ENCODE results near the gene LRRC27.

Gene LRRC27

GRCh38 chr10:132320654-132321469 is 11.1 kb upstream of the LRRC27 start:
- Histone ChIP-seq H3K27ac (ENCODE audit: insufficient read depth in 1 of 2, low read depth in 1 of 2, low read length in 2 of 2, poor library complexity in 1 of 2, severe bottlenecking in 2 of 2) (no peak overlapping the region), H3K4me1 (ENCODE audit: control extremely low read depth in 1 of 4, control insufficient read depth in 4 of 4, insufficient read depth in 4 of 4, low read length in 3 of 4) (peaks cover 0 to 25% (median 8%) of the 10 kb centered on the region in 4 experiments), H3K27me3 (replicated peaks in 2 of 5; ENCODE audit: control insufficient read depth in 4 of 5, insufficient read depth in 5 of 5, low read length in 4 of 5) (no peaks in the 10 kb centered on the region), H3K4me3 (ENCODE audit: control insufficient read depth in 1 of 7, extremely low read depth in 1 of 7, insufficient read depth in 4 of 7, low read depth in 2 of 7, low read length in 6 of 7) (no peak overlapping the region), H3K36me3 (ENCODE audit: control insufficient read depth in 4 of 4, insufficient read depth in 4 of 4, low read length in 3 of 4) (peaks cover 0 to 11% (median 7%) of the 10 kb centered on the region in 4 experiments), H3K9me3 (ENCODE audit: control extremely low read depth in 1 of 5, control insufficient read depth in 4 of 5, insufficient read depth in 2 of 5, low read depth in 1 of 5, low read length in 4 of 5) (no peaks in the 10 kb centered on the region)
- POLR2A ChIA-PET = interaction anchor here (1.2 kb wide), 1 partner anchor 9 kb away, joined by 3 read pairs; no protein-coding TSS in a partner anchor
- DNase-seq = no peak
- 98% methylated on average over 12 of the region's 13 CpGs for WGBS (ENCODE audit: insufficient coverage)
- CTCF ChIA-PET = interaction anchor here (0.8 to 1.0 kb wide), 2 partner anchors 24 to 87 kb away, joined by 3 read pairs; no protein-coding TSS in a partner anchor

GRCh38 chr10:132321726-132322125 is 10.3 kb upstream of the LRRC27 start:
- peaks cover 0 to 25% (median 9%) of the 10 kb centered on the region in 4 experiments for H3K4me1 ChIP-seq (ENCODE audit: control extremely low read depth in 1 of 4, control insufficient read depth in 4 of 4, insufficient read depth in 4 of 4, low read length in 3 of 4)

GRCh38 chr10:132322586-132323048 is 9.4 kb upstream of the LRRC27 start:
- no peak for DNase-seq
- Histone ChIP-seq H3K27ac (ENCODE audit: insufficient read depth in 1 of 2, low read depth in 1 of 2, low read length in 2 of 2, poor library complexity in 1 of 2, severe bottlenecking in 2 of 2) (no peak overlapping the region), H3K4me3 (ENCODE audit: control insufficient read depth in 1 of 7, extremely low read depth in 1 of 7, insufficient read depth in 4 of 7, low read depth in 2 of 7, low read length in 6 of 7) (no peak overlapping the region), H3K9me3 (ENCODE audit: control extremely low read depth in 1 of 5, control insufficient read depth in 4 of 5, insufficient read depth in 2 of 5, low read depth in 1 of 5, low read length in 4 of 5) (no peaks in the 10 kb centered on the region), H3K4me1 (ENCODE audit: control extremely low read depth in 1 of 4, control insufficient read depth in 4 of 4, insufficient read depth in 4 of 4, low read length in 3 of 4) (peaks cover 0 to 25% (median 9%) of the 10 kb centered on the region in 4 experiments), H3K36me3 (ENCODE audit: control insufficient read depth in 4 of 4, insufficient read depth in 4 of 4, low read length in 3 of 4) (peaks cover 0 to 21% (median 11%) of the 10 kb centered on the region in 4 experiments), H3K27me3 (replicated peaks in 2 of 5; ENCODE audit: control insufficient read depth in 4 of 5, insufficient read depth in 5 of 5, low read length in 4 of 5) (no peaks in the 10 kb centered on the region)
- ChIA-PET CTCF (no interaction called here), POLR2A (interaction anchor here (0.6 kb wide), 1 partner anchor 948 kb away, joined by 3 read pairs; no protein-coding TSS in a partner anchor)
- 92% methylated on average over 6 of the region's 6 CpGs for WGBS (ENCODE audit: insufficient coverage)

More at GRCh38 chr10:132321726-132322125, 10.3 kb upstream of the LRRC27 start:
- H3K27me3 ChIP-seq (replicated peaks in 2 of 5; ENCODE audit: control insufficient read depth in 4 of 5, insufficient read depth in 5 of 5, low read length in 4 of 5) = no peaks in the 10 kb centered on the region
- H3K9me3 ChIP-seq (ENCODE audit: control extremely low read depth in 1 of 5, control insufficient read depth in 4 of 5, insufficient read depth in 2 of 5, low read depth in 1 of 5, low read length in 4 of 5) = no peaks in the 10 kb centered on the region
- CTCF ChIA-PET = interaction anchor here (1.0 kb wide), 1 partner anchor 24 kb away, joined by 3 read pairs; no protein-coding TSS in a partner anchor
- WGBS (ENCODE audit: insufficient coverage) = 94% methylated on average over 7 of the region's 10 CpGs
- peaks cover 0 to 19% (median 11%) of the 10 kb centered on the region in 4 experiments for H3K36me3 ChIP-seq (ENCODE audit: control insufficient read depth in 4 of 4, insufficient read depth in 4 of 4, low read length in 3 of 4)
- no peak overlapping the region for H3K27ac ChIP-seq (ENCODE audit: insufficient read depth in 1 of 2, low read depth in 1 of 2, low read length in 2 of 2, poor library complexity in 1 of 2, severe bottlenecking in 2 of 2)
- POLR2A ChIA-PET = interaction anchor here (0.6 kb wide), 1 partner anchor 947 kb away, joined by 3 read pairs; no protein-coding TSS in a partner anchor
- no peak for DNase-seq
- H3K4me3 ChIP-seq (ENCODE audit: control insufficient read depth in 1 of 7, extremely low read depth in 1 of 7, insufficient read depth in 4 of 7, low read depth in 2 of 7, low read length in 6 of 7) = no peak overlapping the region

GRCh38 chr10:132324186-132324585 is 7.8 kb upstream of the LRRC27 start:
- no peaks in the 10 kb centered on the region for H3K27me3 ChIP-seq (replicated peaks in 2 of 5; ENCODE audit: control insufficient read depth in 4 of 5, insufficient read depth in 5 of 5, low read length in 4 of 5)
- H3K4me3 ChIP-seq (ENCODE audit: control insufficient read depth in 1 of 7, extremely low read depth in 1 of 7, insufficient read depth in 4 of 7, low read depth in 2 of 7, low read length in 6 of 7) = no peak overlapping the region
- H3K36me3 ChIP-seq (ENCODE audit: control insufficient read depth in 4 of 4, insufficient read depth in 4 of 4, low read length in 3 of 4) = peaks cover 0 to 34% (median 19%) of the 10 kb centered on the region in 4 experiments
- peaks cover 0 to 34% (median 18%) of the 10 kb centered on the region in 4 experiments for H3K4me1 ChIP-seq (ENCODE audit: control extremely low read depth in 1 of 4, control insufficient read depth in 4 of 4, insufficient read depth in 4 of 4, low read length in 3 of 4)
- H3K27ac ChIP-seq (ENCODE audit: insufficient read depth in 1 of 2, low read depth in 1 of 2, low read length in 2 of 2, poor library complexity in 1 of 2, severe bottlenecking in 2 of 2) = no peak overlapping the region
- CTCF ChIA-PET = interaction anchor here (0.7 kb wide), 1 partner anchor 9 kb away, joined by 4 read pairs; no protein-coding TSS in a partner anchor
- DNase-seq = no peak
- POLR2A ChIA-PET = no interaction called here
- no peaks in the 10 kb centered on the region for H3K9me3 ChIP-seq (ENCODE audit: control extremely low read depth in 1 of 5, control insufficient read depth in 4 of 5, insufficient read depth in 2 of 5, low read depth in 1 of 5, low read length in 4 of 5)
- no CpG with 5 or more reads among the region's 1 CpG for WGBS (ENCODE audit: insufficient coverage)

GRCh38 chr10:132326344-132326889 is 5.6 kb upstream of the LRRC27 start:
- no peaks in the 10 kb centered on the region for H3K27me3 ChIP-seq (replicated peaks in 2 of 5; ENCODE audit: control insufficient read depth in 4 of 5, insufficient read depth in 5 of 5, low read length in 4 of 5)
- DNase-seq = no peak
- WGBS (ENCODE audit: insufficient coverage) = 98% methylated on average over 8 of the region's 11 CpGs
- H3K9me3 ChIP-seq (ENCODE audit: control extremely low read depth in 1 of 5, control insufficient read depth in 4 of 5, insufficient read depth in 2 of 5, low read depth in 1 of 5, low read length in 4 of 5) = no peaks in the 10 kb centered on the region
- CTCF ChIA-PET = interaction anchor here (1.0 kb wide), 1 partner anchor 35 kb away, joined by 3 read pairs; no protein-coding TSS in a partner anchor
- H3K36me3 ChIP-seq (ENCODE audit: control insufficient read depth in 4 of 4, insufficient read depth in 4 of 4, low read length in 3 of 4) = peaks cover 0 to 34% (median 19%) of the 10 kb centered on the region in 4 experiments
- no peak overlapping the region for H3K4me3 ChIP-seq (ENCODE audit: control insufficient read depth in 1 of 7, extremely low read depth in 1 of 7, insufficient read depth in 4 of 7, low read depth in 2 of 7, low read length in 6 of 7)
- H3K27ac ChIP-seq (ENCODE audit: insufficient read depth in 1 of 2, low read depth in 1 of 2, low read length in 2 of 2, poor library complexity in 1 of 2, severe bottlenecking in 2 of 2) = no peak overlapping the region
- H3K4me1 ChIP-seq (ENCODE audit: control extremely low read depth in 1 of 4, control insufficient read depth in 4 of 4, insufficient read depth in 4 of 4, low read length in 3 of 4) = peaks cover 6 to 36% (median 28%) of the 10 kb centered on the region in 4 experiments
- POLR2A ChIA-PET = no interaction called here

GRCh38 chr10:132326925-132327324 is 5.1 kb upstream of the LRRC27 start:
- no peak for DNase-seq
- ChIA-PET POLR2A (no interaction called here), CTCF (interaction anchor here (1.0 kb wide), 1 partner anchor 35 kb away, joined by 3 read pairs; no protein-coding TSS in a partner anchor)
- no peaks in the 10 kb centered on the region for H3K9me3 ChIP-seq (ENCODE audit: control extremely low read depth in 1 of 5, control insufficient read depth in 4 of 5, insufficient read depth in 2 of 5, low read depth in 1 of 5, low read length in 4 of 5)
- H3K4me3 ChIP-seq (ENCODE audit: control insufficient read depth in 1 of 7, extremely low read depth in 1 of 7, insufficient read depth in 4 of 7, low read depth in 2 of 7, low read length in 6 of 7) = no peak overlapping the region
- WGBS (ENCODE audit: insufficient coverage) = 100% methylated on average over 1 of the region's 4 CpGs
- peaks cover 6 to 36% (median 28%) of the 10 kb centered on the region in 4 experiments for H3K4me1 ChIP-seq (ENCODE audit: control extremely low read depth in 1 of 4, control insufficient read depth in 4 of 4, insufficient read depth in 4 of 4, low read length in 3 of 4)
- H3K36me3 ChIP-seq (ENCODE audit: control insufficient read depth in 4 of 4, insufficient read depth in 4 of 4, low read length in 3 of 4) = peaks cover 0 to 34% (median 19%) of the 10 kb centered on the region in 4 experiments
- no peak overlapping the region for H3K27ac ChIP-seq (ENCODE audit: insufficient read depth in 1 of 2, low read depth in 1 of 2, low read length in 2 of 2, poor library complexity in 1 of 2, severe bottlenecking in 2 of 2)
- H3K27me3 ChIP-seq (replicated peaks in 2 of 5; ENCODE audit: control insufficient read depth in 4 of 5, insufficient read depth in 5 of 5, low read length in 4 of 5) = no peaks in the 10 kb centered on the region
